Right atrium auricular region (tissue), 2 donors: ENCODE measurements around the gene SLC12A6. TPM values are rescaled to one million over a fixed set of nuclear protein-coding genes. Genes with fewer than 3 reads are reported as not detected.
A peak's percentile ranks its signal among the peaks of the same experiment; 100 is the strongest.

Experiments
- DNase-seq: peaks from one replicate; pipeline ENCODE4 v3.0.0-alpha.2; 2019; ENCODE audit warnings: low spot score
- H3K27ac ChIP-seq, 2 donors: fragments of 200-600 bp; sonication (generic); 1 replicate in 1 of 2; 2 replicates in 1 of 2; pipeline ENCODE4 v1.5.1; 2016 to 2019
- H3K27me3 ChIP-seq, 2 donors: fragments of 200-600 bp; sonication (generic); one replicate each; pipeline versions ENCODE4 v1.5.1 to v1.6.0; 2017 to 2019
- H3K36me3 ChIP-seq: fragments of 200-600 bp; sonication (generic); one replicate; pipeline ENCODE4 v1.5.1; 2016
- H3K4me1 ChIP-seq, 2 donors: fragments of 200-600 bp; sonication (generic); one replicate each; pipeline versions ENCODE4 v1.5.1 to v1.6.0; 2017 to 2019
- H3K4me3 ChIP-seq, 2 donors: fragments of 200-600 bp; sonication (generic); 1 replicate in 1 of 2; 2 replicates in 1 of 2; pipeline ENCODE4 v1.5.1; 2017 to 2019; ENCODE audit warnings: mild to moderate bottlenecking in 1 of 2, moderate library complexity in 1 of 2
- H3K9me3 ChIP-seq, 2 donors: fragments of 200-600 bp; sonication (generic); one replicate each; pipeline ENCODE4 v1.5.1; 2019
- CTCF ChIP-seq, 2 donors: fragments of 200-600 bp; sonication (generic); IDR thresholded peaks; one replicate each; pipeline ENCODE4 v1.5.1; 2019; ENCODE audit warnings: antibody characterized with exemption in 2 of 2
- total RNA-seq, 2 donors: library from RNA; depleted of rRNA; stranded (reverse); fragments of >200 nt; gene quantifications; one replicate each; pipeline ENCODE4 v1.1.0, GENCODE V29; 2016

SLC12A6 gene
- total RNA-seq, 2 donors from 2014 or later, result 21.1 to 21.6 TPM

DNA sequence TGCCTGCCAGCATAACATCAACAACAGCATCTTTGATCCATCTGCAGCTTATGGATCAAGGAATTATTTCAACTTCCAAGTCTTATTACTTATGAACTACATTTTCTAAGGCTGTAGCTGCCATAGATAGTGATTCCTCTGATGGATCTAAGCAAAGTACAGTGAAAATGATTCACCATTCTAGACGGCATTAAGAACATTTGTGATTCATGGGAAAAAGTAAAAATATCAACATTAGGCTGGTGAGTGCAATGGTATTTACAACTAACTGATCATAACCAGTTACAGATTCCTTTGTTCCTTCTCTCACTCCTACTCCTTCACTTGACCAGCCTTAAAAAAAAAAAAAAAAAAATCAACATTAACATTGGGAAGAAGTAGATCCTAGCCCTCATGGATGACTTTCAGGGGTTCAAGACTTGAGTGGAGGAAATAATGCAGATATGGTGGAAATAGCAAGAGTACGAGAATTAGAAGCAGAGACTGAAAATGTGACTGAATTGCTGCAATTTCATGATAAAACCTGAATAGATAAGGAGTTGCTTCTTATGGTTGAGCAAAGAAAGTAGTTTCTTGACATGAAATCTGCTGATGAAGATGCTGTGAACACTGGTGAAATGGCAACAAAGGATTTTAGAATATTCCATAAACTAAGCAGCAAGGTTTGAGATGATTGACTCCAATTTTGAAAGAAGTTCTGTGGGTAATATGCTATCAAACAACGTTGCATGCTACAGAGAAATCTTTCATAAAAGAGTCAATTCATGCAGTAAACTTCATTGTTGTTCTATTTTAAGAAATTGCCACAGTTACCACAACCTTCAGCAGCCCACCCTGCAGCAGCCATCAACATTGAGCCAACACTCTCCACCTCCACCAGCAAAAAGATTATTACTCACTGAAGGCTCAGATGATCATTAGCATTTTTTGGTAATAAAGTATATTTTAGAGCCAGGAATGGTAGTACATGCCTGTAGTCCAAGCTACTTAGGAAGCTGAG lies 22.8 kb downstream of the SLC12A6 start:
- H3K4me3 ChIP-seq, result no peak overlapping the region
- H3K27me3 ChIP-seq, result no peaks in the 10 kb centered on the region
- peaks cover 0 to 22% of the 10 kb centered on the region in 2 donors for H3K4me1 ChIP-seq
- H3K36me3 ChIP-seq, result no peaks in the 10 kb centered on the region
- no peak for DNase-seq
- no peak for TF ChIP-seq CTCF (IDR thresholded peaks at IDR 0.05)
- no peaks in the 10 kb centered on the region for H3K9me3 ChIP-seq
- H3K27ac ChIP-seq, result no peak overlapping the region

GRCh38 chr15:34311563-34311962 lies 26.0 kb downstream of the SLC12A6 start:
- H3K4me1 ChIP-seq, result peaks cover 0 to 4% of the 10 kb centered on the region in 2 donors
- H3K27me3 ChIP-seq, result no peaks in the 10 kb centered on the region
- H3K9me3 ChIP-seq, result no peaks in the 10 kb centered on the region
- DNase-seq, result no peak
- no peak overlapping the region for H3K27ac ChIP-seq
- no peaks in the 10 kb centered on the region for H3K36me3 ChIP-seq
- H3K4me3 ChIP-seq, result no peak overlapping the region
- no peak for TF ChIP-seq CTCF (IDR thresholded peaks at IDR 0.05)

DNA sequence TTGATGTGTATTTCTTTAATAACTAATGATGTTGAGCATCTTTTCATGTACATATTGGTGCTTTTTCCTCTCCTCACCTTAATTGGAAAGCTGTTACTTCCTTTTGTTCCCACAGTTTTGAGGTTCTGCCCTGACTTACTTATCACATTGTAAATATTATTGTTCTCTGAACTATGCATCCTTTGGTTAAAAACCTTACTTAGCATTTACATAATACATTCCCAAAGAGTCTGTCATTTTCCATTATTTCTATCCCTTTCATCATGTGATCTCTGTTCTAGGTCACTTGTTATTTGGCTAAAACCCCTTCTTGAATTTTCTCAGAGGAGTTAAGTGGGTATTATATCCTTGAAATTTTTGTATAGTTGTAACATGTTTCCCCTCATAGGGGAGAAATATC lies 33.0 kb downstream of the SLC12A6 start:
- Histone ChIP-seq H3K4me3 (no peak overlapping the region), H3K36me3 (no peaks in the 10 kb centered on the region), H3K4me1 (no peaks in the 10 kb centered on the region), H3K27ac (no peak overlapping the region), H3K9me3 (no peaks in the 10 kb centered on the region), H3K27me3 (no peaks in the 10 kb centered on the region)
- no peak for DNase-seq
- TF ChIP-seq CTCF (IDR thresholded peaks at IDR 0.05), result no peak

- Histone ChIP-seq H3K9me3 (no peaks in the 10 kb centered on the region), H3K4me3 (no peak overlapping the region), H3K36me3 (no peaks in the 10 kb centered on the region), H3K4me1 (peaks cover 0 to 18% of the 10 kb centered on the region in 2 donors), H3K27me3 (no peaks in the 10 kb centered on the region), H3K27ac (no peak overlapping the region)
- no peak for DNase-seq
- no peak for TF ChIP-seq CTCF (IDR thresholded peaks at IDR 0.05)
These were observed 36.5 kb downstream of the SLC12A6 start for GRCh38 chr15:34301058-34301457.

DNA sequence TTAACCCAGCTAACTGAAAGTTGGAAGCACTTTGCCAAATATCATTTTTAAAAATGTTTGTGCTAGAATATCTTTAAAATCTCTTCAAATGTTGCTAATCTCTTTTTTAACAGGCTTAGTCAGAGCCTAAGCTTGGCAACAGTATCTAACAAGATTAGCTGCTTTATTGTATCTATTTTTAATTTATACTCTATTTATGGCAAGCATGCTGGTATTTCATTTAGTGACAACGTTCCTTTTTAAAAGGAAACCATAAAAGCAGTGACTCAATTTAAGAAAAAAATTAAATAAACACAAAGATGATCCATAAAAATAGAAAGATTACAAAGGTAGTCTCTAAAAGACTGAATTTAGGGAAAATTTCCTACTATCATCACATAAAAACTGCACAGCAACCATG lies 40.5 kb downstream of the SLC12A6 start:
- Histone ChIP-seq H3K27ac (peak overlapping the region; percentile 51 to 63), H3K4me3 (no peak overlapping the region), H3K27me3 (no peaks in the 10 kb centered on the region), H3K36me3 (no peaks in the 10 kb centered on the region), H3K9me3 (no peaks in the 10 kb centered on the region), H3K4me1 (peaks cover 0 to 18% of the 10 kb centered on the region in 2 donors)
- no peak for DNase-seq
- no peak for TF ChIP-seq CTCF (IDR thresholded peaks at IDR 0.05)
